ENCODE data around the gene HRH3.

HRH3 gene

GRCh38 chr20:62192635-62193034 is 27.4 kb downstream of the HRH3 start:
- DNase-seq (ENCODE audit: low spot score) = no peak
- TF ChIP-seq, protein P1, sequence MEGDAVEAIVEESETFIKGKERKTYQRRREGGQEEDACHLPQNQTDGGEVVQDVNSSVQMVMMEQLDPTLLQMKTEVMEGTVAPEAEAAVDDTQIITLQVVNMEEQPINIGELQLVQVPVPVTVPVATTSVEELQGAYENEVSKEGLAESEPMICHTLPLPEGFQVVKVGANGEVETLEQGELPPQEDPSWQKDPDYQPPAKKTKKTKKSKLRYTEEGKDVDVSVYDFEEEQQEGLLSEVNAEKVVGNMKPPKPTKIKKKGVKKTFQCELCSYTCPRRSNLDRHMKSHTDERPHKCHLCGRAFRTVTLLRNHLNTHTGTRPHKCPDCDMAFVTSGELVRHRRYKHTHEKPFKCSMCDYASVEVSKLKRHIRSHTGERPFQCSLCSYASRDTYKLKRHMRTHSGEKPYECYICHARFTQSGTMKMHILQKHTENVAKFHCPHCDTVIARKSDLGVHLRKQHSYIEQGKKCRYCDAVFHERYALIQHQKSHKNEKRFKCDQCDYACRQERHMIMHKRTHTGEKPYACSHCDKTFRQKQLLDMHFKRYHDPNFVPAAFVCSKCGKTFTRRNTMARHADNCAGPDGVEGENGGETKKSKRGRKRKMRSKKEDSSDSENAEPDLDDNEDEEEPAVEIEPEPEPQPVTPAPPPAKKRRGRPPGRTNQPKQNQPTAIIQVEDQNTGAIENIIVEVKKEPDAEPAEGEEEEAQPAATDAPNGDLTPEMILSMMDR (IDR thresholded peaks at IDR 0.05; ENCODE audit: extremely low read depth, insufficient read depth, missing control alignments) = no peak
- in situ Hi-C loops (cut with MboI; ENCODE audit: low pct_unique_long_range_greater_than_20kb, low sequenced_read_pairs, unreplicated experiment) = no loop called here

GRCh38 chr20:62191781-62192559 is 28.1 kb downstream of the HRH3 start:
- DNase-seq (ENCODE audit: low spot score) = no peak
- TF ChIP-seq, protein P1 (IDR thresholded peaks at IDR 0.05; ENCODE audit: extremely low read depth, insufficient read depth, missing control alignments) = no peak
- in situ Hi-C loops (cut with MboI; ENCODE audit: low pct_unique_long_range_greater_than_20kb, low sequenced_read_pairs, unreplicated experiment) = no loop called here

DNA sequence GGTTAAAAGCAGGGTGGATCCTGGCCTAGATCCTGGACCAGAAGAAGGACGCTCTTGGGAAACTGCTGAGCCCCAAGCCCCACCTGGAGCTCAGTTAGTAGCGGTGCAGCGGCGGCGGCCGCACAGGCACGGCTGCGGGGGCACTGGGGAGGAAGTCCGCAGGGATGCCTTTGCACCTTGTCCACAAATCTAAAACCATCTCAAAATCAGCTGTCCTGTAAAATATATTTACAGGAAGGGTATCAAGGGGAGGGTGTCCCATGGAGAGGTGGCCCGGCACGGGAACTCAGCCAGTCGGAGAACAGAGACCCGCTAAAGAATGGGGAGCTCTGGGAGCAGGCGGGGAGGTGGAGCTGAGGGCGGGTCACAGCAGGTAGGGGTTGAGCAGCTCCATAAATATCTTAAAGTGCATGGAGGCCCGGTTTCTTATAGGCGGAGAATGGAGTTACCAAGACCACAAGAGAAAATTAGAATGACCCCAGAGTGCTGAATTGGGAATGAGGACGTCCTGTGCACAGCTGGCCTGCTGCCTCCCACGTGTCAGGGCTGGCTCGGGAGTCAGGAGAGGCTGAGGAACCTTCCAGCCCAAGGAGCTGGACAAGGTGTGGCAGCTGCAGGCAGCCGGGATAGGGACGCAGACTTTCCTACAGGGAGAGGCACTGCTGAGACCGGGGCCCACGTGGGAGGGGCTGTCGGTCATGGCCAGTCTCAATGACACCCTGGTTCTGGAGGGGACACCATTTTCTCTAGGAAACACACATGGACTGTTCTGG is 29.3 kb downstream of the HRH3 start:
- TF ChIP-seq, protein P1 (IDR thresholded peaks at IDR 0.05; ENCODE audit: extremely low read depth, insufficient read depth, missing control alignments) = no peak
- no peak for DNase-seq (ENCODE audit: low spot score)
- in situ Hi-C loops (cut with MboI; ENCODE audit: low pct_unique_long_range_greater_than_20kb, low sequenced_read_pairs, unreplicated experiment) = no loop called here

- TF ChIP-seq, protein P1 (IDR thresholded peaks at IDR 0.05; ENCODE audit: extremely low read depth, insufficient read depth, missing control alignments) = no peak
- no peak for DNase-seq (ENCODE audit: low spot score)
- in situ Hi-C loops (cut with MboI; ENCODE audit: low pct_unique_long_range_greater_than_20kb, low sequenced_read_pairs, unreplicated experiment) = no loop called here
Observed at GRCh38 chr20:62186887-62187866, 32.9 kb downstream of the HRH3 start.

DNA sequence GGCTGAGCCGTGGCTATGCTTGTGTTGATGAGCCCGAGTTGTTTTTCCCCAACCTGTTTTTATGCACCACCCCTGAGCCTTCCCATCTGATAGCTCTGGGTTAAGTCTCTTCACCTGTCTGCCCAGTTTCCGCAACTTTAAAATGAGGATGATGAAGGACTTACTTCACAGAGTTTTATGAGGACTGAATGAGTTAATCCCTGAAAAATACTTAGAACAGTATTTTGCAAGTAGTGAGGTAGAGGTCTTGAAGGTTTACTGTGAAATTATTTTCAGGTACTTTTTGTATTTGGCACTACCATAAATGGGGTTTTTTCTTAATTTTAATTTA is 34.0 kb downstream of the HRH3 start:
- TF ChIP-seq, protein P1 (IDR thresholded peaks at IDR 0.05; ENCODE audit: extremely low read depth, insufficient read depth, missing control alignments) = no peak
- in situ Hi-C loops (cut with MboI; ENCODE audit: low pct_unique_long_range_greater_than_20kb, low sequenced_read_pairs, unreplicated experiment) = no loop called here
- DNase-seq (ENCODE audit: low spot score) = no peak
